Stimulated activated CD8-positive, alpha-beta memory T cell treated with anti-CD3 and anti-CD28 coated beads, Interleukin-2, amount 100 ng/mL, for 48 hours (primary cell): ENCODE measurements around the gene SLC44A3.
"Not testable (repeated sequence)": the region's sequence is repeated elsewhere in the genome, so short reads cannot be mapped to it uniquely, and the experiment has no call there.

ENCODE experiments used
- DNase-seq, 2 donors: peaks; one replicate each; pipeline ENCODE4 v3.0.0-alpha.2; 2020; ENCODE audit warnings: low read depth in 2 of 2

Gene SLC44A3

DNA sequence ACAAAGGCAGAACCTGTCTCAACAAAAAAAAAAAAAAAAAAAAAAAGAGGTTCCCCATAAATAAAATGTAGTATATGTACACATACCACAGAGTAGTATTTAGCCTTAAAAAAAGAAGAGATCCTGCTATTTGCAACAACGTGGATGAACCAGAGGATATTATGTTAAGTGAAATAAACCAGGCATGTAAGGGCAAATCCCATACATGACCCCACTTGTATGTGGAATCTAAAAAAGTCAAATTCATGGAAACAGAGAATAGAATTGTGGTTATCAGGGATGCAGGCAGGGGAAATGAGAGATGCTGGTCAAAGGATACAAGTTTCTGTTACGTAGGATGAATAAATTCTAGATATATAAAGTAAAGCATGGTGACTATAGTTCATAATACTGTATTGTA, 16.7 kb downstream of the SLC44A3 start:
- no peak for DNase-seq

DNA sequence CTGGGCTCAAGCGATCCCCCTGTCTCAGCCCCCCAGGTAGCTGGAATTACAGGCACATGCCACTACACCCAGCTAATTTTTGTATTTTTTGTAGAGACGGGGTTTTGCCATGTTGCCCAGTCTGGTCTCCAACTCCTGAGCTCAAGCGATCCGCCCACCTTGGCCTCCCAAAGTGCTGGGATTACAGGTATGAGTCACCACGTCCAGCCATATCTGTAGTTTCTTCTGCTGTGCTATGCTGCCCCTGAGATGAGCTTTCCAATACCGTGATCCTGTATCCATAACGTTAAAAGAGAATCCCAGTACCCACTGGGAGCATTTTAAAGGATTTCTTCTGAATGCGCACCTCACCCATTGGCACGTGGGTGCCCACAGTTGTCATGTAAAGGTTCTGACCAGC, 20.2 kb downstream of the SLC44A3 start:
- not testable (repeated sequence) for DNase-seq

DNA sequence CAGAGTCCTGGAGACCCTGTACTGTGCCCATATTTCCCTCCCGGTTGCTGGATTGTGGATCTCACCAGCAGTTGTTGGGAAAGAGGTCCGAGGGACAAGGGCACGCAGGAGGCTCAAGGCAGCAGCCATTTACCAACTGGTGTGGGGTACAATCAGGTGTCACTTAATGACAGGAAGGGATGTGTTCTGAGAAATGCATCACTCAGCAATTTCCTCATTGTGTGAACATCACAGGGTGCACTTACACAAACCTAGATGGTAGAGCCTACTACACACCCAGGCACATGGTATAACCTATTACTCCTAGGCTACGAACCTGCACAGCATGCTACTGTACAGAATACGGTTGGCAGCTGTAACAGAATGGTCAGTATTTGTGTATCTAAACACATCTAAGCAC, 20.7 kb downstream of the SLC44A3 start:
- no peak for DNase-seq

DNA sequence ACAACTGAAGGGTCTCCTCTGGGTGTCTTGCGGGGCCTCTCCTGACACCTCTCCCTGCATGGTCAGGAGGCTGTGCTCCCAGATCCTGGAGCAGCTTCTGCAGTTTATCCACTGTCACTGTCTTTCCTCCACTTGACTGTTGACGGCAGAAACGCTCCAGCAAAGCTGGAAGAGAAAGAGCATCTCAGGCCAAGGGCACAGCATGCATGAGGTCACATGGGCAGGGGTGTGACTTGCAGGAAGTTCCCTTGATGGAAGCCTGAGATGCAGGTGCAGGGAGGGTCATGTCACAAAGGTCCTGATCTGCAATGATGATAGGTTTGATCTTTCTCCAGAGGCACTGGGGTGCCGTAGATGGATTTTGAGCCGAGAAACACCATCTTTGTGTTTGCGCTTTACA, 23.3 kb downstream of the SLC44A3 start:
- no peak for DNase-seq

DNA sequence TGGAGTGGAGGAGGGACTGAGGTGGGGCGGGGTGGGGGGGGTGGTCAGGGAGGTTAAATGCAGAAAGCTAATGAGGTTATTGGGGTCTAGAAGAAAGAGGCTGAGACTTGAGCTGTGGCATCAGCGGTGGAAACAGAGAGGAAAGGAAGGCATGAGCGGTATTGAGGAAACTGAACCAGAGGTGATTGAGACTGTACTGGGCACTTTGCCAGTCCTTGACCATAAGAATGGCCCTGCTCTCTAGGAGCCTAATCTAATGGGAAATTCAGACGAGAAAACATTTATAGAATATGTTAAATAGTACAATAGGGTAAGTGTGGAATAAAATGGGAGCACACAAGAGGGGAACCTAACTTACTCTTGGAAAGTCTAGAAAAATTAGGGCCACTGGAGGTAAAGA, 23.7 kb downstream of the SLC44A3 start:
- DNase-seq: no peak

DNA sequence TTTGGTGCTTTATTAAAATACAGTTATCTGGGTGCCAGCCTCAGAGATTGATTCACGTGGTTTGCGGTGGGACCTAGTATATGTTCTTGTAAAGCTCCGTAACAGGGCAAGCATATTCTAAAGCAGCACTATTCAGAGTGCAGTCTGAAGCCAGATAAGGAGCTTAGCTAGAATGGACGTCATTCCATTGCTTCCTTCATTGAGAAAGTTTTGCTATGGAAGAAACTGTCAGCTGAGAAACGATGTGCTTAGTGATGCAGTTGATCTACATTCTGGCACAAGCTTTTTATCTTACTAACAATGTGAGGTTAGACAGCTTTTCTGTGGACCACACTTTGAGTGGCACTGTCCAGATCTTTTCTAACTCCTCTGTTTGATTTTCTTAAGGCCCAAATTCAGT, 26.2 kb downstream of the SLC44A3 start:
- no peak for DNase-seq

DNA sequence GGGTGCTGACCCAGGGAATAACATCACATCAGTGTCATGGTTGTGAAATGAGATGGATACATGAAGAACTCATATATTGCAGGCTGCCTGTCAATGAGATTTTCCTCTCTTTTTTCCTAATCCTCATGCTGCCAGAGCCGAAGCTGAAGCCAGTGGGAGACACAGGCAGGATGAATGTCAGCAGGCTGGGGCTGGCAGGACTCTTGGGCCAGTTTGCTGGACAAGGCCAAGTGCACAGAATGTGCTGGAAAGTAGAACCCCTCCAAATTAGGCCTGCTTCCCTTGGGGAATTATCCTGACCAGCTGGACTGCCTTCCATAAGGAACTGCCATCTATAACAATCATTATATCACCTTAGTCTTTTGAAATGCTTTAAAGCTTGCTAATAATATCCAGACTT, 31.4 kb downstream of the SLC44A3 start:
- no peak for DNase-seq

DNA sequence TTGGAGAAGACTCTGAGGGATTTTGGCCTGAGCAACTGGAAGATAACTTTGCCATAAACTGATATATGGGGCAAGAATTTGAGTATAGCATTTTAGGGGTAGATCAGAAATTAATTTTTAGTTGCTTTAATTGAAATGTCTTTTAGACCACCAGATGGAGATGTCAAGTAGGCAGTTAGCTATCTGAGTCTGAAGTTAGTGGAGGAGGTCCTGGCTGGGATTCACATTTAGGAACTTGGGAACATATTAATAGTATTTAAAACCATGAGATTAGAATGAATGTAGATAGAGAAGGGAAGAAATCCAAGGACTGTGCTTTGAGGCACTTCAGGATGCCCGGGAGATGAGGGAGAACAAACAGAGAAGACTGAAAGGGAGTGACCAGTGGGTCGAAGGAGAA, 32.6 kb downstream of the SLC44A3 start:
- no peak for DNase-seq

DNA sequence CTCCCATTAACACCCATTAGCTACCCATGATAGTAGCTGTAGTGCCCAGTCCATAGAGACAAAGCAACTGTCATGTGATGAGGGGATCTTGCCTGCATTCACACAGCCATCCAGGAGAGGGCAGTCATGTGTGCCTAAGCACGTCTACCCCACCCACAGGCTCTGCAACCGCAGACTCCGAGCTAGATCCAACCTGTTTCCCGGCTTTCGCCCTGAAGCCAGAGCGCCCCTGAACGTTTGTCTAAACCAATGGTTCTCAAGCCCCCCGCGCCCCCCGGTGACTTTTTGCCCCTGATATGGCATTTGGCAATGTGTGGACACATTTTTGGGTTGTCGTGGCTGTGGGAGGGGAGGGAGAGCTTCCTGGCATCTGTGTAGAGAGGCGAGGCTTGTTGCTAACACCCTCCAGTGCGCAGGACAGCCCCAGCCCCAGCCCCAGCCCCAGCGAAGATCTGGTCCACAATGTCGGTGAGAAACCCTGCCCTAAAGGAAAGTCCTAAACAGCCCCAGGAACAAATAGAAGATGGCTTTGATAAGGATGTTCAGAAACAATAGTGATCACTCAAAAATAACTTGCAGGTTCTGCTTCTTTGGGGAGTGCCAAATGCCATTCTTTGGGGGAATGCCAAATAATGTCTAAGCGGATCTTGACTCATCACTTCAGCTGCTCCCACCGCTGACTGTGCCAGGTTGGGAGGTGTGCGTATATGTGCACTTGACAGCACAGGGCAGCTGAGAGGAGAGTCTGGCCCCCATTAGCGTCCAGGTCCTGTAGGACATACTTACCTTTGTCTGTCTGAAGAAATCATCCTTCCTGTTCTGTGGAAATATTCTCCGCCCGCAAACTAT, 34.5 kb downstream of the SLC44A3 start:
- DNase-seq: peak; percentile 46 to 63

DNA sequence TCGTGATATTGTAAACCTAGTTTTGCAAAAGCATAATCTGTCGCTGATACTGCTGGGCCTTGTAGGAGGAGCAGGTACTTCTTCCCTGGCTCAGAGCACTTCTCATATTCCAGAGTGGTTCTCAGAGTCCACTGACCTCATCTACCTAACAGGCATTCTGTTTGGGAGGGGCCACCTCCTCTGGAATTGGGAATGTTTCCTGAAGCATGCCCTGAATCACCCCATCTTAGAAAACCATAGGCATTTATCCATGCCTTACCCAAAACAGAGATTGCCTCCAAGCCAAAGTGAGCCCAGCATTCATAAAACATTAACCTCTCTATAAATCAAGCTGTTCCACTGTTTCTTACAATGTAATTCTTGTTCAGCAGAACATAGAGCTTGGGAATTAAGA, 35.1 kb downstream of the SLC44A3 start:
- DNase-seq: no peak

DNA sequence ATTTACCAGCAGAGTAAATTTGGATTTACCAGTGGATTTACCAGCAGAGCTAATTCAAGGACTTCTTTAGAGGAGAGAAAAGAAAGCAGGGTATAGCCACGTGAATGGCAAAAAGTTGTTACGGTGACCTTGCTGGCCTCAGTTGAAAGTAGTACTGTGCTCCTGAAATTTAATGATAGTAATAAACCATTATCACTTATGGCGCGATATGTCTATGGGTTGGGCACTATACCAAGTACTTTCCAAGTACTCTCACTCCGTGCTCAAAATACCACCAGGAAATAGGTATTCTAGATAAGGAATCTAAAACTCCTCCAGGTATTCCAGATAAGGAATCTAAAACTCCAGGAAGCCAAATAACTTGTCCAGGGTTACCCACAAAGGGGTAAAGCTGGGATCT, 35.8 kb downstream of the SLC44A3 start:
- DNase-seq: no peak

DNA sequence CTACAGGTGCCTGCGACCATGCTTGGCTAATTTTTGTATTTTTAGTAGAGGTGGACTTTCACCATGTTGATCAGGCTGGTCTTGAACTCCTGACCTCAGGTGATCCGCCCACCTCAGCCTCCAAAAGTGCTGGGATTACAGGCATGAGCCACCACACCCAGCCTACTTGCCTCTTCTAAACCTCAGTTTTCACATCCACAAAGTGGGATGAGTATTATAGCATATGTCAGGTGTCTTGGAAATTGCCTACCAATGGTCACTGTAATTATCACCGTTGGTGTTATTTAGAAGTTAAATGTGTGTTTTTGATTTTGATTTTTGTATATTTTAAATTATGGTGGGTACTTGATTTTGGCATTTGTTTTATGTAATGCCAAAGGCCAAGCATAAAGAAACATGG, 36.7 kb downstream of the SLC44A3 start:
- no peak for DNase-seq

DNA sequence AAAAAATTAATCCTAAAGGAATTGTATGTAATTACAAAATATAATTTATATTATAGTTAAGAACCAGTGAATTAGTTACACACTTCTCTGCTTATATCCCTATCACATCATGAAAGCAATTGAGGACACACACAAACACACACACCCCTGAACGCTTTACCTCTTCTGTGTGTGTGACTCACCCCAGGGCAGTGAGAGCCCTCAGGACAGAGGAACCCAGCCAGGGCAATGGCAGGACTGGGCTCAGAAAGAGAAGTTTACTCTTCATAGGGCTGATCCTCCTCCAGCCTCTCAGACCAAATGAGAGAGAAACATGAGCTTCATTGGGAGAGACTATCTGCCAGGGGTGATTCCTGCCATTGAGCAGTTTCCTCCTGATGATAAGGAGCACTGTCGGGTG, 38.1 kb downstream of the SLC44A3 start:
- no peak for DNase-seq

DNA sequence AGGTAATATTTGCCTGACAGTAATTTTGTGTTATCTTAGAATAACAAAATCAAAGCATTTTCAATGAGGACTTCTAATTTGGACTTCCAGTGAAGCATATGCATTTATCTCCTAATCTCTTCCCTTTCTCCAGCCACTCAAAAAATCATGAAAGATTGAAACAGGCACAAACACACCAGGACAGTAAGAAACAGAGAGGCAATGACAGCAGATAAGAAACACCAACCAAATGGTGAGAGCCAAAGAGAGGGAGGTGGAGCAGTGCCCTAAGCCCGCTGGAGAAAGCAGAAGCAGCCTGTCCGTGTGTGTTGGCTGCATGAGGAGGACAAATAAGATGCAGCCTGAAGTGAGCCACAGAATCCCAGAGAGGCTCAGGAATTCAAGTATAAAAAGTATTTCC, 39.0 kb downstream of the SLC44A3 start:
- no peak for DNase-seq

DNA sequence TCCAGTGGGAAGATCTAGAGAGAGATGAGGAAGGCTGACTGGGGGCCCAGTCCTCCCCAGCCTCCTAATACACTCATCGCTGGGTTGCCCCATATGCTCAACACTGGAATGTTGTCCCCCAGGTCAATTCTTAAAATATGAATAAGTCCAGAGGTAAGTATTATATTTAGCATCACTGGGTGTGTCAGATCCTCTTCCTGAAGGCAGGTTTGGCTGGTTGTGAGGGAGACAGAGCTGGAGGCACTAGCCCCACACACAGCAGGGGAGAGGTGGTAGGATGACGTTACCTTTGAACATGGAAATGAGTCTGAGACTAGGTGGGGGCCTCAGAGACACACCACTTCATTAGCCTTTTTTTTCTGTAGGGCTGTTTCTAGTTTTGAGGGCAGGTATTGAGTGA, 42.6 kb downstream of the SLC44A3 start:
- DNase-seq: no peak

DNA sequence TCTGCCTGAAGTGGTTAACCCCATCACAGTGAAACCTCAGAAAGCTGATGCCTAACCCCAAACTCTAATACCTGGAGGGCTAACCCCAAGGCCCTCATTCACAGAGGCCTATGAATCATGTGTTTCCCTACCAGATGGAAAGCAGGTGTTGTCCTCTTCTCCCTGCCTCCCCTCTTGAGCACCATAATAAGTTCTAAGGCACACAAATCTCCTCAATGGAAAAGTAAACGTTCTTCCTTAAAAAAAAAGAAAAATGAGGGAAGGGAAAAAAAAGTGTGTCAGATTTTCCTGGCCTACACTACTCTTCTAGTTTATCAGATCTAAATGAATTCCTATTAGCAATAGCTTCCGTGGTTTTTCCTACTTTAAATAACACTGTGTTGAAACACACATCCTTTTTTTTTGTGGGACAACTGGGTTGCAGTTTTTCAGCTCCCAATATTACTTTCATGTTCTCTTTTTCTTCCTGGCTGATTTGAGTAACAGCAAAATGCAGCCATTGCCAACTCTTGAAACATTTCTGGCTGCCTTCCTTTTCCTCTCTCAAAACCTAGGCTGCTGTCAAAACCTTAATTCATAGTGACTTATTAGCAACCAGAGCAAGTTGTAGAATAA, 43.2 kb downstream of the SLC44A3 start:
- no peak for DNase-seq

DNA sequence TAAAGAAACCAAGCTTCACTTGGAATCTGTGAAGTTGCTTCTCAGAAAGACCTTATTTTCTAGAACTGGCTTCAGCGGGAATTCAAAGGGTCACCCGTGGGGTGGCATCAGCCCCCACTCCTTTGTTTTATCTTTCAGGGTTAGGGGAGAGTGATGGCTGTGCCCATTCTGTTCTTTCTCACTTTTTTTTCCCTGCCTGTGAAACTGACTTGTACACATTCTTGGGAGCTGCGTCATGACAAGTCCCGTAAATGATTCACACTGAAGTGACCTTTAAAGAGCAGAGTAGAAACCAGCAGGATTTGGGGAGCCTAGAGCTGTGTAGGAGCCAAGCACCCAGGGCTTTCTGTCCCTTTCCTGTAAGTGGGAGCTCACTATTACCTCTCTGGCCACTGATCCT, 43.8 kb downstream of the SLC44A3 start:
- DNase-seq: no peak

DNA sequence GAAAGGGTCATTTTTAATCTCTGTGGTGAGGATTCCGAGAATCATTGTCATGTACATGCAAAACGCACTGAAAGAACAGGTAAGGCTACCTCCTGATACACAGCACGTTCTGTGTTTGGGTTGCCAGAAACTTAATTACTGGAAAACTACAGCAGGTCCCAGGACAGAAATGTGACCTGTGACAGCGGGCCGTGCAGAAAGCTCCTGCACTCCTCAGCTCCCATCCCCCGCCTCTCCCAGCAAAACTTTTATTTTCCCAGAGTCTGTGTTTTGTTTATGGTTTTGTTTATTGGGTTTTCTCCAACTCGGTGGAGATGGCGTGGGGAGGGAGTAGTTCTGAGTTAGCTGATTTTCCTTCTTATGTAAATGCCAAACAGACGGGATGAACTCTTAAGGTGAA, 44.7 kb downstream of the SLC44A3 start:
- DNase-seq: no peak

DNA sequence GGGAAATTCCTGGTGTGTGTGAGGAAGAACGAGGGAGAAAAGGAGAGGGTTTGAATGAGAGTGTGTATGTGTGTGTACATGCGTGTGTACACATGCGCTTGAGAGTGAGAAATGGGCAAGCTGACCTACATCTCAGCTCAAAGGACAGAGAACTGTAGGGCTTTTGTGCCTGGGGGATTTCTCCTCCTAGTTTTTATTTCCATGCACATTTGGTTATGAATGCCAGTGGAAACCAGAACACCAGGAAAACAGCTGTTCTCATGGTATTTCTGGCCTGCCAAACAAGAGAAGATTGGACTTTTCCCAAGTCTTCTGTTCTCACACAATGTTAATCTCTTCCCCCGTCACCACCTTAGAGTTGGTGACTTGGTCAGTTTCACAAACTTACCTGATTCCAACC, 45.2 kb downstream of the SLC44A3 start:
- DNase-seq: no peak

DNA sequence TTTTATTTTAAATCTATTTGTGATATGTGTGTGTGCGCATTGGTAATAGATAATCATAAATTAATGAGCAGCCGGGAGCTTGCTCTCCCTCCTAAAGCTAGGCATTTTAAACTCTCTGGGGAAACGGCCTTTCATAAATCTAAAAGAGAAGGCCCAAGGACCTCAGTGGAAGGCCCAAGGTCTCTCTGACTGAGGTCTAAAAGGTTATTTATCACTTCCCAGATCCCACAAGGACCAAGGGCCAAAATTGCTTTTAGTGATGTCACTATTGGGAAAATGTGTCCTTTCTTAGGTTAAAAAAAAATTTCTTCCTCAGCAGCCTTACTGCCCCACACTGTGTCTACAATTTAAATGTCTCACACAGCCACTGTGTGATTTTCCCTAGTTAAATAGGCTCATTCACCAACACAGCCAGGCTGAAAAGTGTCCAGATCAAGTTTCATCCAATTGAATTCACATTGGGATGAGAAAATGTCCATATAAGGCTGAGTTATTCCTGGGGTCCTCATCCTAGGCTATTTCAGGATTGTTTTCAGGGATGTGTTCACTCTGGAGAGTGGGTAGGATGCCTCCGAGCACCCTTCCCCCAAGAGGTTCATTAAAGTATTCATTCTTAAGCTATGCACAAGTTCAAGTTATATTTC, 46.1 kb downstream of the SLC44A3 start:
- DNase-seq: no peak

DNA sequence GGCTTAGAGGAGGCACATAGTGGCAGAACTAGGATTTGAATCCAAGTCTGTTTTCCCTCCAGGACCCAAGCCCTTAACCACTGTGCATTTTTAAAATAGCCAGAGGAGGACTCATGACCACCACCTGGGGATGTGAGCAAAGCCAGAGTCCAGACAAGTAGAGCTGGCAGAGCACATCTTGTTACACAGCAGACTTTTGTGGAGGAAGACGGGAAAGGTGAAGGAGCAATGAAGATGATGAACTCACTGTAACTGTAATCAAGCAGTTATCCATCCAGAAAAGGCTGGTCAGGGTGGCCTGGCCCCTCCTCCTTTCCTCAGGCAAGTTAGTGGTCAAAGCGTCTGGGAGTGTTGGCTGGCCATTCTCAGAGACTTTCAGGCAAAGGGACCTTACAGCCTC, 50.9 kb downstream of the SLC44A3 start:
- DNase-seq: no peak

DNA sequence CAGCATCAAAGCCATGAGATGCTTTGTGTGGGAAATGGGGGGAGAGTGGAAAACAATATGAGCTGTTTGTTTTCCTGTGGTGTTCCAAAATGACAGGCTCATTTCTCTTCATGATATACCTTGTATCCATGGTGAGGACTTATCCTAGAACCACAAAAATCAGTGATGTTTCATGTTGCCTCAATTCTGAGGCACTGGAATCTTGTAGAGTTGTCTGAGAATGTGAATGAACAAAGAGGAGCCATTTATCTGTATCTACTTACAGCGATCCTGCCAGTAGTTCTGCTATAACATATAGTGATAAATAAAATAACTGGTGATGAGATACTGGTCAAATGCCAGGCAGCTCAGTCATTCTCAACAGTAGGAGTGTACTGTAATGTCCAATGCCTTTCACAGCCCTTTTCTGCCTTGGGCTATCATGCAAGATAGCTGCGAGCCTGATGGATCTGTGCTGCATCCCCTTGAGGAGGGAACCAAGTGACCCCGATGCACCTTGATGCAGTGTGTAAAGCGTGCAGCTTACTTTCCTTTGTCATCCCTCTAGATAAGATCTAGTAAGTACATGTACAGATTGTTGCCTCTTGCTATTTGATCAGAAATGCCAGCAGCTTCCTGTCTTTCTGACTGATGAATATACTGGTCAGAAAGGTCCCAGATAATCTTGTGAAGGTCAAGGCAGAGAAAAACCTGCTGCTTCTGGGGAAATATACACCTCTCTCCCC, 52.8 kb downstream of the SLC44A3 start:
- no peak for DNase-seq
